Adrenal gland (tissue), 12 donors: ENCODE measurements around the gene ZNF101. TPM values are rescaled to one million over a fixed set of nuclear protein-coding genes. Genes with fewer than 3 reads are reported as not detected.
"Not testable (repeated sequence)": the region's sequence is repeated elsewhere in the genome, so short reads cannot be mapped to it uniquely, and the experiment has no call there.

Experiments used
- DNase-seq, 7 donors: peaks; one replicate each; pipeline ENCODE4 v3.0.0-alpha.2; 2019 to 2020
- H3K27ac ChIP-seq, 5 donors: fragments of 200-600 bp; sonication (generic) in 4 of 5; 1 replicate in 3 of 5; 2 replicates in 2 of 5; pipeline versions ENCODE4 v1.5.1 to v1.8.0; 2016 to 2020; ENCODE audit warnings: mild to moderate bottlenecking in 1 of 5
- H3K27me3 ChIP-seq: fragments of 200-600 bp; 2 replicates; pipeline ENCODE4 v1.8.0; 2021
- H3K36me3 ChIP-seq, 2 donors: fragments of 200-600 bp; replicated peaks in 1 of 2; 1 replicate in 1 of 2; 2 replicates in 1 of 2; pipeline versions ENCODE4 v1.5.1 to v1.8.0; 2018 to 2022
- H3K4me1 ChIP-seq, 2 donors: fragments of 200-600 bp; replicated peaks in 1 of 2; 1 replicate in 1 of 2; 2 replicates in 1 of 2; pipeline versions ENCODE4 v1.5.1 to v1.8.0; 2018 to 2021
- H3K4me3 ChIP-seq, 4 donors: fragments of 200-600 bp; sonication (generic) in 3 of 4; one replicate each; pipeline ENCODE4 v1.5.1; 2016 to 2018
- H3K9me3 ChIP-seq, 3 donors: fragments of 200-600 bp; sonication (generic) in 1 of 3; replicated peaks in 1 of 3; 1 replicate in 2 of 3; 2 replicates in 1 of 3; pipeline versions ENCODE4 v1.5.1 to v1.8.0; 2016 to 2021
- CTCF ChIP-seq, 6 experiments: fragments of 450-650 bp in 4 of 6; fragments of 200-600 bp in 2 of 6; sonication (generic) in 1 of 6; IDR thresholded peaks; 1 replicate in 5 of 6; 2 replicates in 1 of 6; pipeline versions ENCODE4 v1.5.1 to v1.8.0; 2016 to 2021; ENCODE audit warnings: antibody characterized with exemption in 6 of 6, mild to moderate bottlenecking in 2 of 6, moderate library complexity in 1 of 6
- POLR2A ChIP-seq, 2 donors: fragments of 450-650 bp; IDR thresholded peaks; one replicate each; pipeline ENCODE4 v1.6.1; 2017; ENCODE audit warnings: antibody characterized with exemption in 2 of 2, mild to moderate bottlenecking in 2 of 2, moderate library complexity in 1 of 2
- WGBS, 4 donors: extraction: QIAGEN DNeasy Blood & Tissue Kit in 2 of 4; methylation state at CpG; one replicate each; pipeline versions ENCODE4 v1.1.5 to v1.1.7; 2013 to 2017; 5-methylcytosine and 5-hydroxymethylcytosine counted together
- intact Hi-C, 2 donors: fragments of 100-400 bp; cut with DNase I; formaldehyde crosslinking; loops; one replicate each; pipeline versions ENCODE4 v1.14.1 to v1.15.0; 2022 to 2023
- polyA plus RNA-seq, 3 donors: library from polyadenylated mRNA; stranded (reverse); fragments of 200-250 nt in 2 of 3; fragments of 350-450 nt in 1 of 3; fragmentation: Illumina TruSeq in 1 of 3; extraction: RNeasy Lipid Tissue Mini Kit (QIAGEN cat#74804) in 1 of 3; gene quantifications; one replicate each; pipeline ENCODE4 v1.2.3, GENCODE V29; 2013 to 2014
- total RNA-seq, 9 donors: library from RNA; depleted of rRNA in 4 of 9; stranded (reverse); fragments of >200 nt in 4 of 9; fragments of 120-200 nt in 1 of 9; fragmentation: NEBNext Ultra II Directional in 1 of 9; extraction: Animal tissue kit (Norgen Biotek cat#: 25700) in 1 of 9; gene quantifications; one replicate each; pipeline versions ENCODE4 v1.1.0 to v1.2.4, GENCODE V29; 2013 to 2023
- donor health status: healthy with polysubstance abuse.
- donor health status: Bipolar disorder and iron deficiency.
- donor health status: DM: yes; HTN: yes; CAD: no.
- donor health status: DM: no; HTN: no; CAD: no.
- donor health status: DM: no; HTN: no; CAD: no.
- donor health status: DM: yes; HTN: yes; CAD: no.

Gene ZNF101
- total and polyA plus RNA-seq, 12 donors = 1.3 to 11.8 (median 6.3) TPM

- peak overlapping the region; percentile 70 to 92 (median 80) for H3K4me3 ChIP-seq
- peaks cover 12 to 22% of the 10 kb centered on the region in 2 donors for H3K4me1 ChIP-seq
- H3K27me3 ChIP-seq = no peaks in the 10 kb centered on the region
- WGBS, 4 donors = 6 to 19% (median 11%) methylated on average over 7 to 17 of the region's 17 CpGs
- peak overlapping the region in 4 of 5 donors; percentile 90 to 95 (median 93) for H3K27ac ChIP-seq
- H3K9me3 ChIP-seq = no peaks in the 10 kb centered on the region
- intact Hi-C loops = no loop called here
- peaks cover 0 to 20% of the 10 kb centered on the region in 2 donors for H3K36me3 ChIP-seq
- TF ChIP-seq CTCF (IDR thresholded peaks at IDR 0.05) (no peak), POLR2A (IDR thresholded peaks at IDR 0.05) (no peak)
- DNase-seq = peak in 2 of 7 donors; percentile 16 to 37
These were observed 5.8 kb upstream of the ZNF101 start for GRCh38 chr19:19662871-19663255.

GRCh38 chr19:19663256-19664120 lies 5.2 kb upstream of the ZNF101 start, which contains the start of gene ATP13A1:
Gene ATP13A1 (minus strand): TSS chr19:19663676. CDS start chr19:19663666, 10 bp downstream.
- peak; percentile 93 to 99 (median 97) for DNase-seq
- peak in 1 of 6 experiments; percentile 28 for TF ChIP-seq CTCF (IDR thresholded peaks at IDR 0.05)
- peak; percentile 75 to 87 for TF ChIP-seq POLR2A (IDR thresholded peaks at IDR 0.05)
- intact Hi-C loops = no loop called here
- peaks cover 12 to 22% of the 10 kb centered on the region in 2 donors for H3K4me1 ChIP-seq
- no peaks in the 10 kb centered on the region for H3K27me3 ChIP-seq
- H3K36me3 ChIP-seq = peaks cover 0 to 13% of the 10 kb centered on the region in 2 donors
- peak within 1 kb of the TSS; percentile 47 to 95 (median 93) for H3K27ac ChIP-seq
- WGBS, 4 donors = 0 to 1% (median 0%) methylated on average over 14 to 85 of the region's 85 CpGs
- peak within 1 kb of the TSS; percentile 70 to 92 (median 80) for H3K4me3 ChIP-seq
- H3K9me3 ChIP-seq = no peaks in the 10 kb centered on the region

- DNase-seq = peak in 1 of 7 donors; percentile 48
- WGBS, 4 donors = 91 to 97% (median 96%) methylated on average over 20 to 22 of the region's 22 CpGs
- intact Hi-C loops = not testable (repeated sequence)
These were observed 3.2 kb upstream of the ZNF101 start for GRCh38 chr19:19665420-19665948.

GRCh38 chr19:19670070-19670551 lies 1.5 kb downstream of the ZNF101 start:
- TF ChIP-seq CTCF (IDR thresholded peaks at IDR 0.05) = no peak
- TF ChIP-seq POLR2A (IDR thresholded peaks at IDR 0.05) = no peak
- H3K36me3 ChIP-seq = no peaks in the 10 kb centered on the region
- WGBS, 4 donors = 79 to 84% (median 82%) methylated on average over 10 of the region's 10 CpGs
- peaks cover 5% of the 10 kb centered on the region in 2 donors for H3K4me1 ChIP-seq
- H3K27me3 ChIP-seq = no peaks in the 10 kb centered on the region
- peak in 2 of 7 donors; percentile 17 to 46 for DNase-seq
- H3K27ac ChIP-seq = no peak overlapping the region
- no peaks in the 10 kb centered on the region for H3K9me3 ChIP-seq
- peak overlapping the region in 1 of 4 donors; percentile 95 for H3K4me3 ChIP-seq
- intact Hi-C loops = no loop called here

More at GRCh38 chr19:19665420-19665948, 3.2 kb upstream of the ZNF101 start:
- not testable (repeated sequence) for H3K4me3 ChIP-seq, H3K9me3 ChIP-seq, H3K27me3 ChIP-seq, H3K27ac ChIP-seq, H3K36me3 ChIP-seq
- peaks cover 17 to 28% of the 10 kb centered on the region in 2 donors for H3K4me1 ChIP-seq
